Measurements from ENCODE around the gene IFT81.
"Not testable (repeated sequence)": the region's sequence is repeated elsewhere in the genome, so short reads cannot be mapped to it uniquely, and the experiment has no call there.

The IFT81 gene

GRCh38 chr12:110203546-110203945 is 79.4 kb downstream of the IFT81 start:
- no peak for DNase-seq (ENCODE audit: low read depth in 2 of 2)

DNA sequence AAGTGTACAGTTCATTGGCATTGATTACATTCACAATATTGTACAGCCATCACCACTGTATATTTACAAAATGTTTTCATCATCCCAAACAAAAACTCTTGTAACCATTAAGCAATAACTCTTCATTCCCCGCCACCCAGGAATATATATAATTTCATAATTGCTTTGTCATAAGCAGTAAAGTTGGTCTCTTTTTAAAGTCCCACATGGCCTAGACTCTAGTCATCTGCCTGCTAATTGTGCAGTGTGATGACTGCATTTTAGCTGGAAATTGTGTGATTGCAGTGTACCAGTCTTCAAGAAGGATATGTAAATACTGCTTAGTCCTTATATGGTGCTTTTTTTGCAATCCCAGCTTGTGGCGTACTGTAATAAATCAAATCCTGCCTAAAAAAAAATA is 81.8 kb downstream of the IFT81 start:
- DNase-seq (ENCODE audit: low read depth in 2 of 2), result no peak

GRCh38 chr12:110211639-110212536 is 87.7 kb downstream of the IFT81 start:
- not testable (repeated sequence) for DNase-seq (ENCODE audit: low read depth in 2 of 2)

DNA sequence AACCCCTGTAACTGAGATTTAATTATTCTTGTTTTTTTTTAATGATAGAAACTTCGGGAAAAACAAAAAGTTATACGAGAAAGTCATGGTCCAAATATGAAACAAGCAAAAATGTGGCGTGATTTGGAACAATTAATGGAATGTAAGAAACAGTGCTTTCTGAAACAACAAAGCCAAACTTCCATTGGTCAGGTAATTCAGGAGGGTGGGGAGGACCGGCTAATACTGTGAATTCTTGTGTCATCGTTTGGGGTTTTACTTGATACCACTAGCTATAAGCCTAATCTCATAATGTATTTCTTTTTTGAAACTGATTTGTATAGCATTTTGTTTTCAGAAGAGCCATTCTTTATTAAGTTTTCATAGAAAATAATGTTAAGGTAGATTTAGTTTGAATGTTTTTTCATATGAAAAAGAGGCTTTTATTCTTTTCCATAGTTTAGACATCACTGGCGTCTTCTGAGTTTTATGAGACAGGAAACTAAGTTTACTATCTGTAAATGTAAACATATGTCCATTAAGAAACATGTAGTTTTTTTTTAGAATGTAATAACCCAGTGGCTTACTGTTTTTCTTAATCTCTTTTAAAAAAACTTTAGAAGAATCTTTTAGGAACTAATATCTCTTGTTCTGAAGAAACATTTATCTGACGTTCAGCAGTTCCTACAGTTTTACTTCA is 94.0 kb downstream of the IFT81 start:
- DNase-seq (ENCODE audit: low read depth in 2 of 2), result no peak

- DNase-seq (ENCODE audit: low read depth in 2 of 2), result no peak
Measured at GRCh38 chr12:110222027-110222426, 97.9 kb downstream of the IFT81 start.

GRCh38 chr12:110222433-110222832 is 98.3 kb downstream of the IFT81 start:
- DNase-seq (ENCODE audit: low read depth in 2 of 2), result no peak

GRCh38 chr12:110223777-110224378 is 99.7 kb downstream of the IFT81 start:
- no peak for DNase-seq (ENCODE audit: low read depth in 2 of 2)

GRCh38 chr12:110224379-110225304 is 100.5 kb downstream of the IFT81 start:
- no peak for DNase-seq (ENCODE audit: low read depth in 2 of 2)

- no peak for DNase-seq (ENCODE audit: low read depth in 2 of 2)
Measured at GRCh38 chr12:110227138-110227537, 103.0 kb downstream of the IFT81 start.

GRCh38 chr12:110228348-110228747 is 104.2 kb downstream of the IFT81 start:
- not testable (repeated sequence) for DNase-seq (ENCODE audit: low read depth in 2 of 2)

DNA sequence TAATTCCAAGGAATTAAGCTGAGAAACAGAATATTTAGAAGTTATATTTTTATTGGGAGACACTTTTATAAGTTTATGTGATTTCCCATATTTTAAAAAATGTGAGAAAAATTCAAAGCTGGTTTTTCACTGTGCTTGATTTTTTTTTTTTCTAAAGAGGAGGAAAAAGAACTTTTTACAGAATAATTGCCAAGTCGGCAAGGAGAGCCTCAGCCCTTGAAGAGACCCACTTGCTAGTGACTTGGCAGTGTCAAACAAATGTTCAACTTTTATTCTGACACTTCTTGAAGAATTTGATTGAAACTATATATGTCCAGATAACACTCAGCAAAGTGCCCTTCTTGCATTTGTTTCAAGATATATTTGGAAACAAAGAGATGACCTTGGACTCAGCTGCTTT is 104.6 kb downstream of the IFT81 start:
- DNase-seq (ENCODE audit: low read depth in 2 of 2), result no peak

DNA sequence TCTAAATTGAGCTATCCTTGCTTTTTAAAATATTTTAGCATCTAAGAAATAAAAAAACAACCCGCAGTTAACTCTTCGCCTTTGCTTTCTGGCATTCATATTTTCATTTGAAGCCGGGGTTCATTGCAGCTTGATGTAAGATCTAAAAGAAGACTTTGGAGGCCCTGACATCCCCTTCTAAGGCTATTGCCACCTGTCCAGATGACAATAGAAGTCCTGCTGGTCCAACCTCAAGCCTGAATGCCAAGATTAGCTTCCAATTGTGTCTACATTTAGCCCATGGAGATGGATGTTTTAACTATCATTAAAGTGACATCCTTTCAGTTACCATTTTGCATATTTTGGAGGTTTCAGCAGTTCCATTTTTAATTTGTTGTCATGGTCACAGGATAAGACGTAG is 105.3 kb downstream of the IFT81 start:
- no peak for DNase-seq (ENCODE audit: low read depth in 2 of 2)

- no peak for DNase-seq (ENCODE audit: low read depth in 2 of 2)
Measured at GRCh38 chr12:110230655-110231054, 106.5 kb downstream of the IFT81 start.

DNA sequence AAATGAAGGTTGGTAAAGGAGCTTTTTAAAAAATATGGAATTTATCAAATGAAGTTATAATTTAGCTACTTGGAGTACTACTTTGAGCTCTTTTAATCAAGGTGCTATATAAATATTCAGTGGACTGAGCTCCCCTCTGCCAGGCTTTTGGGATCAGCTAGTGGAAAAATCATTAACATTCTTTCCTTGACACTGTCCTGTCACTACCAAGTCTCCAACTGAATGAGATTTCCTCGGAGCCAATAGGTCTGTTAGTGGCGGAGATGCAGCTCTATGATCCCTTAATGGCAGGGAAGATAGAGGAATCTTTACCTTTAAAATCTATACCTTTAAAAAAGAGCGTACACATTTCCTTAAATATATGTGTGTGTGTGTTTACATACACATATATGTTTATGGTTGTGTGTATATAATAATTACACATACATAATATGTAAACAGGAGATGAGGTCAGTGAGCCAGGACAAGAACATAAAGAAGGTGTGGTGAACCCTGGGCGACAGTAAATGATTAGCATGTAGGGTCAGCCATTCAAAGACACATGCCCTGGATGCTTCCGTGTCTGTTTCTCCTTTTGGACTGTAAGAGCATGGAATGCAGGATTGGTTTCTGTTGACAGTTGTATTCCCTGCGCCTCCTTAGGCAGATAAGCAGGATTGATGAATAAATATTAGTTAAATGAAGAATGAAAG is 109.2 kb downstream of the IFT81 start:
- no peak for DNase-seq (ENCODE audit: low read depth in 2 of 2)

- no peak for DNase-seq (ENCODE audit: low read depth in 2 of 2)
Measured at GRCh38 chr12:110234331-110234751, 110.2 kb downstream of the IFT81 start.

- DNase-seq (ENCODE audit: low read depth in 2 of 2), result no peak
Measured at GRCh38 chr12:110234755-110235154, 110.6 kb downstream of the IFT81 start.

DNA sequence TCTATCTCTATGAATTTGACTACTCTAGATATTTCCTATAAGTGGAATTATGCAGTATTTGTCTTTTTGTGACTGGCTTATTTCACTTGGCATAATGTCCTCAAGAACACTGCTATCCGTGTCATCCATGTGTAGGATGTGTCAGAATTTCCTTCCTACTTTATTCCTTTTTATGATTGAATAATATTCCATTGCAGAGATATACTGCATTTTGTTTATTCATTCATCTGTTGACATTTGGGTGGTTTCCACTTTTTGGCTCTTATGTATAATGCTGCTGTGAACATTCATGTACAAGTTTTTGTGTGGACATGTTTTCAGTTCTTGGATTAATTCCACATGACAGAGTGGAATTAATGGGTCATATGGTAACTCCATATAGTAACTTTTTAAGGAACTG is 111.2 kb downstream of the IFT81 start:
- DNase-seq (ENCODE audit: low read depth in 2 of 2), result no peak

DNA sequence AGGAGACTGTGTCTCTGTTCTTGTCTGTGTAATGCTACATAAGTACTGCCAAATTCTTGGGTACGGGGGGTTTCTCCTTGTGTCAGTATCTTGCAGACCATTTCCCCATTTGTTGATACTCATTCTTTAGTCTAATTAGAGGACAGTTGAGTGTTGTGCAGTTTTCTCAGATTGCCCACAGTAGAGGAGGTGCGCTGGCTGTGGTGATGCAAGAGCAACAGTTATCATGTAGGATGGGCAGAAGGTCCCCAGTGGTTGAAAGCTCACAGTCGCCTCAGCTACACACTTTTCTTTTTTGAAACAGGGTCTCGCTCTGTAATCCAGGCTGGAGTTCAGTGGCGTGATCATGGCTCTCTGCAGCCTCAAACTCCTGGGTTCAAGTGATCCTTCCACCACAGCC is 119.1 kb downstream of the IFT81 start:
- DNase-seq (ENCODE audit: low read depth in 2 of 2), result no peak

GRCh38 chr12:110244372-110244771 is 120.2 kb downstream of the IFT81 start:
- no peak for DNase-seq (ENCODE audit: low read depth in 2 of 2)

DNA sequence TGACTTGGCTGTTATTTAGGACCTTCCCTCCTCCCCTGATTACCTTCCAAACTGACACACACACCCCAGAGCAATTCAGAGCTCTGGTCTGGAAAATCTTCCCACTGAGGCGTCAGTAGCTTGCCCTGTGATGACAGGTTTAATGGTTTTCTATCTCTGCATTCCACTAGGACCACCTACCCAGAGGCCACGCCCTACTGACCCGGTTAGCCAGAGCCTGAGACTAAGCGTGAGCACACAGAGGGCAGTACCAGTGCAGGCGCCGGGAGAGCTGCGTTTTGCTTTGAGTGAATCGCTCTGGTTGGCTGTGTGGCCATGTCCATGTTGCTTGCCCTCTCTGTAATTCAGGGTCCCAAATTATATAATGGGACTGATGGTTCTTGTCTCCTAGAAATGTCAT is 120.7 kb downstream of the IFT81 start:
- DNase-seq (ENCODE audit: low read depth in 2 of 2), result no peak

- peak in 1 of 2 donors; percentile 13 for DNase-seq (ENCODE audit: low read depth in 2 of 2)
Measured at GRCh38 chr12:110245369-110245772, 121.2 kb downstream of the IFT81 start.
